HG03521 (cell line): ENCODE measurements around the gene C3orf70.

Experiments
- ATAC-seq: cut with Tn5 transposase; IDR thresholded peaks from one replicate; pipeline ENCODE4 v1.9.1; 2021; ENCODE audit warnings: mild to moderate bottlenecking, moderate library complexity; ENCODE audit not compliant: unreplicated experiment

The C3orf70 gene

GRCh38 chr3:185056908-185057307 lies 96.0 kb downstream of the C3orf70 start:
- ATAC-seq, result no peak

- no peak for ATAC-seq
Measured at GRCh38 chr3:185052631-185053030, 100.2 kb downstream of the C3orf70 start.

- ATAC-seq, result no peak
Measured at GRCh38 chr3:185051801-185052200, 101.1 kb downstream of the C3orf70 start.

- no peak for ATAC-seq
Measured at GRCh38 chr3:185049710-185050109, 103.2 kb downstream of the C3orf70 start.

GRCh38 chr3:185046603-185047002 lies 106.3 kb downstream of the C3orf70 start:
- ATAC-seq, result no peak

- ATAC-seq, result no peak
Measured at GRCh38 chr3:185046164-185046515, 106.7 kb downstream of the C3orf70 start.

GRCh38 chr3:185042312-185043050 lies 110.4 kb downstream of the C3orf70 start:
- ATAC-seq, result no peak

GRCh38 chr3:185041540-185041939 lies 111.3 kb downstream of the C3orf70 start:
- no peak for ATAC-seq

GRCh38 chr3:185040425-185040824 lies 112.4 kb downstream of the C3orf70 start:
- ATAC-seq, result no peak

GRCh38 chr3:185037801-185038200 lies 115.1 kb downstream of the C3orf70 start:
- ATAC-seq, result no peak

GRCh38 chr3:185030951-185031350 lies 121.9 kb downstream of the C3orf70 start:
- ATAC-seq, result no peak

GRCh38 chr3:185030399-185030798 lies 122.5 kb downstream of the C3orf70 start:
- no peak for ATAC-seq

- ATAC-seq, result no peak
Measured at GRCh38 chr3:185029086-185029485, 123.8 kb downstream of the C3orf70 start.

- ATAC-seq, result no peak
Measured at GRCh38 chr3:185028121-185028520, 124.7 kb downstream of the C3orf70 start.
